Raji (cell line): Measurements from ENCODE around the gene UBR2.

Source experiments
- POLR2A ChIP-seq: IDR thresholded peaks from 2 replicates; pipeline ENCODE4 v1.6.1; 2011; ENCODE audit warnings: low read depth, low read length, control low read depth; ENCODE audit not compliant: insufficient read depth

The UBR2 gene

DNA sequence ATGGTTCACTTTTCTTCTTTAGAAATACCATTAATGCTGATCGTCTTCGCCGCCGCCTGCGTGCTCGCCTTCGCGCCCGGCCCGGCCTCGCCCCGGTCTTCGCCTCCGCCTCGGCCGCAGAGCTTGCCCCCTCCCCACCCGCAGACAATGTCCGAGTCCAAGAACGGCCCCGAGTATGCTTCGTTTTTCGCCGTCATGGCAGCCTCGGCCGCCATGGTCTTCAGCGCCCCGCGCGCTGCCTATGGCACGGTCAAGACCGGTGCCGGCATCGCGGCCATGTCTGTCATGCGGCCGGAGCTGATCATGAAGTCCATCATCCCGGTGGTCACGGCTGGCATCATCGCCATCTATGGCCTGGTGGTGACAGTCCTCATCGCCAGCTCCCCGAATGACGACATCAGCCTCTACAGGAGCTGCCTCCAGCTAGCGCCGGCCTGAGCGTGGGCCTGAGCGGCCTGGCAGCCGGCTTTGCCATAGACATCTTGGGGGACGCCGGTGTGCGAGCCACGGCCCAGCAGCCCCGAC is 163.3 kb downstream of the UBR2 start:
- TF ChIP-seq POLR2A: no peak

DNA sequence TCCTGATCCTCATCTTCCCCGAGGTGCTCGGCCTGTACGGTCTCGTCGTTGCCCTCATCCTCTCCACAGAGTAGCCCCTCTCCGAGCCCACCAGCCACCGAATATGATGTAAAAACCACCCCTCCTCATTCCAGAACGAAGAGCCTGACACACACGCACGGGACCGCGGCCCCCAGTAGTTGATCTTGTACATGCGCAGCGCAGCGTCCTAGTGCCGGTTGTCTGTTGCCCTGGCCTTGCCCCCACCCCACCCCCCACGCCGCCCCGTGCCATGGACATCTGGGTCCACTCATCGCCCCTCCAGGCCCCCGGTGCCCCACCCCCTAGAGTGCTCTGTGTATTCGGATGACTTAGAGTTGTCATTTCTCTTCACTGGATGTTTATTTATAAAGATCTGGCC is 163.8 kb downstream of the UBR2 start:
- TF ChIP-seq POLR2A: no peak

DNA sequence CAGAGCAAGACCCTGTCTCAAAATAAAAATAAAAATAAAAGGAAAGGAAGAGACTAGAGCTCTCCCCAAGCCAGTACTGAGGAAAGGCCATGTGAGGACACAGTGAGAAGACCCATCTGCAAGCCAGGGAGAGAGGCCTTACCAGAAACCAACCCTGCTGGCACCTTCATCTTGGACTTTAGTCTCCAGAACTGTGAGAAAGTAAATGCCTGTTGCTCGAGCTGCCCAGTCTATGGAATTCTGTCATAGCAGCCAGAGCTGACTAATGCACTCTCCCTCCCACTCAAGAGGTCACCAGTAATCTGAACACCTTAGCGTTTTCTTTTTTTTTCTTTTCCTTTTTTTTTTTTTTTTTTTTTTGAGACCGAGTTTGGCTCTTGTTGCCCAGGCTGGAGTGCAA is 165.9 kb downstream of the UBR2 start:
- no peak for TF ChIP-seq POLR2A

DNA sequence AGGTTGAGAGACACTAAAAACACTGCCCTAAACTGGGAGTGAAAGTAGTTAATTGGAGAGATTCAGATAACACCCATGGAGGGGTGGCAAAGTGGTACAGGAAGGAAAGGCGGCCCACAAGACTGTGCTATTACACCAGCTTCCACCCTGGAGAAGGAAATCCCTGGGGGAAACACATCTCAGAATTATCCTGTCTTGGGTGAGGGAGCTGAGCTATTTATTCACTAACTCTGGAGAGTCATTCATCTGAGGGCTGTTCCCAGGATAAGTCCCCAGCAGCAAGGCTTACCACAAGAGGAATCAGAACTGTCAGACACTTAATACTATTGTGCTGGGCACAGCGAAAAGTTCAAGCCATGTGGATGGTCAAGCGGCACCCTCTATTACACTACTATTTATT is 172.1 kb downstream of the UBR2 start:
- no peak for TF ChIP-seq POLR2A

DNA sequence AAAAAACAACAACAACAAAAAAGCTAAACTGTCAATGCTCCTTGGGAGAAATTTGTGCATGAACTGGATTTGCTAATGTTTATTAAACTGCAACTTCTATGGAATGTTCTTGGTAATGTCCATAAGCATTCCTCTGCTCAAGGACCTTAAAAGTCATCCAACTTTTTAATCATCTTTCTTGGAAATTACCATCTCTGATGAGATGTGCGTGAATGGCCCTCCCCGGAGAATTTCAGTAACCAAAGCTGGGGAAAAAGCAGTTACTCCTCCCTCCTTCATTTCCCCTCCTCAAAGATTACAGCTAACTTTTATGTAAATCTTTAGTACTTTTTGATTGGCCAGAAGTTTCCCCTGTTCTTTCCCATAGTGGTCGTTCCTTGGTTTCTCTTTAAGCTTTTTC is 176.9 kb downstream of the UBR2 start:
- TF ChIP-seq POLR2A: no peak

DNA sequence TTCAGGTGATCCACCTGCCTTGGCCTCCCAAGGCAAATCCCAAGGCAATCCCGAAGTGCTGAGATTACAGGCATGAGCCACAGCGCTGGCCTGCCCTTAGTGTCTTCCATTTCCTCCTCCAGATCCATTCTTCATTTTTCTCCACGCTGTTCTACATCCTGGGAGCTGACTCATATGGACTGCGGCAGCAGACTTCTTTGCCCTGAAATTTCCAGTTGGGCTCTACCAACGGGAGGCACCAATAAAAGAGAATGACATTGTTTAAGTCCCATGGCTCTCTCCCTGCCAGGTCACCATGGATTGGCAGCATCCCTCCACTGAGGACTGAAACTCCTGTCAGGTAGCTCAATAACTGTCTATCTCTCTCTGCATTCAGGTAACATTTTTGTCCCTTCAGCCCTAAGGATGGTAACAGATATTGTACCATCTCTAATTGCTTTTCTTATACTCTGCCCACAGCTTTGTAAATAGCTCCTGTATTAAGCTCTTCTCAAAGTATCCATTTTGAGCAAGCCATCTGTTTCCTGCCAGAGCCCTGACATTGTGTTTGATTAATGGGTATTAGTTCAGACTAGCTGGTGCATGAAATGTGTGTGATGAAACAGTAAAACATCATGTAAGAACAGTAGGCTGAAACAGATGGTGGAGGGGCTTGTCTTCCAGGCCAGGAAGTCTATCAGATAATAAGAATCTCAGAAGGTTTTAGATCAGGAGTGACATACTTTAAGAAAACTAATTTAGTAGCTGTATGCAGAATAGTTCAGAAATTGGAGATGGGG is 178.5 kb downstream of the UBR2 start:
- no peak for TF ChIP-seq POLR2A
